HG02610 (cell line): ENCODE data around the gene GLI3.
A peak's percentile ranks its signal among the peaks of the same experiment; 100 is the strongest.

ENCODE experiments used
- ATAC-seq: cut with Tn5 transposase; IDR thresholded peaks from one replicate; pipeline ENCODE4 v1.9.1; 2021; ENCODE audit warnings: mild to moderate bottlenecking, moderate library complexity; ENCODE audit not compliant: unreplicated experiment

GLI3 gene

DNA sequence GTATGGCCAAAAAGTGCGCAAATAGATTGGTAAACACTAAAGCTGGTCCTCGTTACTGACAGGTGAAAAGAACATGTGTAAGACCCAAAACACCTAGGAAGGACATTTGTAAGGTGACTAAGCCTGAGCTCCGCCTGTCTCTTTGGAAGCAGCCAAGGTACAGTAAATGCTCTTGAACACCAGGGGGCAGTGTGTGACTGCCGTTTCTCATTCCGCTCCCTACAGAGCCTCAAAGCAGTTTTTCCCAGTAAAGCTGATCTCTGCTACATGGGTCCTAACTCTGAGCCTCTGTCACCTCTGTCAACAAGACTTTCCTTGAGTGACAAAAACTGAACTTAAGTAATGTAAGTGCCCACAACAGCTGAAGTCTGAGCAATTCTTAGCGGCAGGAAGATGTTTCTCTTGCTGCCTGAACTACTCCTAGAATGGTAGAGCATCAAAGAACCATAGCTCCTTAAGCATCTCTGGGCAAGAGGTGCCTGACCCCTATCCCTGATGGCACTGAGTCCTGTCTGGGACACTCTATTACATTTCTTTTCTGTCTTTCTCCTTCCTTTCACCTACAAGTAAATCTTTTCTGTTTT is 296.2 kb downstream of the GLI3 start:
- peak; percentile 83 for ATAC-seq

DNA sequence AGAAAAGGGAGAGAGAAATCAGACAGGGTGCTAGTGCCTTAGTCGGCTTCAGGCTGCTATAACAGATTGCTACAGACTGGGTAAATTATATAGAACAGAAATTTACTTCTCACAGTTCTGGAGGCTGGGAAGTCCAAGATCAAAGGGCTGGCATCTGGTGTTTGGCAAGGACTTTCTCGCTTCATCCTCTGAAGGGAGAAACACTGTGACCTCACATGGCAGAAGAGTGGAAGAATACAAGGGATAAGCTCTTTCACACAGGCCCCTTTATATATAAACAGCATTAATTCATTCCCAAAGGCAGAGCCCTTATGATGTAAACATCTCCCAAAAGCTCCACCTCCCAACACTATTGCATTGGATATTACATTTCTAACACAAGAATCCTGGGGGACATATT is 298.6 kb downstream of the GLI3 start:
- ATAC-seq: no peak

DNA sequence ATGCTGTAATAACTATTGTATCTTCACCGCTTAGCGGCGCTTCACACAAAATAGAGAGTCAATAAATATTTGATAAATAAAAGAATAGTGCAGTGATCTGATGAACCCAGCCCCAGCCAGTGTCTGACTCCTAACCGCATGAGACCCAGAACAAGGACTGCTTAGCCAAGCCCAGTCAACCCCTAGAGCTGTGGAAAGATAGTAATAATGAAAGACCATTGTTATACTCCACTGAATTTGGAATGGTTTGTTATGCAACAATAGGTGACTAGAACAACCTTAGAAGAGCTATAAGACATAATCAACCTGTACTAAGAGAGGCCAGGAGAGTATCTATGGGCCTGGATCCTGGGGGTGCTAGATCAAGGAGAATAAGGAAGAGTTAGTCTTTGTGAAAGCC is 303.6 kb downstream of the GLI3 start:
- ATAC-seq: peak; percentile 75

DNA sequence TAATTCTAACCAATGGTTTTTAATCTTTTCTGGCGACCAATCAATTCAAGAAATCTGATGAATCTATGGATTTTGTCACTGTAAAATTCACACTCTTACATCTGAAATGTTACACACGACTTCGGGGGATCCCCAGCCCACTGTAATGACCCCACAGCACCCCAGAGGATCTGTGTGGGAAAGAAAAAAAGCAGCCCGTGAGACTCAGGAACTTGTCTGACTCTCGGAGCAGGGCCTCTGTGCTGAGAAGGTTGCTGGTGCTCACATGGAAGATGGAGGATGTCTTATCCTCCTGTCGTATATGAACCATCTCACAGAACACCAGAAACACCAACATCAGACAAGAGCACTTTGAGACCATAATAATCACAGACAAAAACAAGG is 305.8 kb downstream of the GLI3 start:
- no peak for ATAC-seq

DNA sequence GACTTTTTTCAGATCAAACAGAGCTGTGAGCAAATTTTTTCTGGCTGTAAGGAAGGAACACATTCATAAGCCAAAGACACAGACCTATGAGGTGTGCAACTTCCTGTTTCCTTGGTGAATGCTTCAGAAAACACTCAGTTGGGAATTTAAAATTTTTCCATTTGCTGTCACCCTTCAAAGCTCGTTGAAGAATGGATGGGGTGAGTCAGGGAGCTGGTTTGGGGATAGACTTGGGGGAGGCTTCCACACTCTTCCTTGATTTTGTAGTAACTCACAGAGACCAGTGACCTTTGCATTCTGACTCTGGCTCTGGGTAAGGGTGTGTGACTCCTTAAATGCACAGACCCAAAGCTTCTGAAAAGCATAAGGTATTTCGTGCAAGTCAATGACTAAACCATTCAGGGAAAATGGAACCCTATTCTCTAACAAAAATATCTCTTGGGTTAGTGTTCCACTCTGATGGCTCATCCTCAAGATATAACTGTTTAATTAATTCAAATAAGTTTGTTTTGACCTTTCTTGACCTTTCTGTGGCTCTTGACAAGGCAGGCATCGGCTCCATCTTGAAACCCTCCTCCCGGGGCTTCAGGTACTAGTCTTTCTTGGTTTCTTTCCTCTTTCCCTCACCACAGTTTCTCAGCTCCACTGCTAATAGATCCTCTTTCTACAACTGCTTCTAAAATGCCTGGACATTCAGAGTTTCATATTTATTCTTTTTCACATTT is 306.3 kb downstream of the GLI3 start:
- ATAC-seq: no peak

DNA sequence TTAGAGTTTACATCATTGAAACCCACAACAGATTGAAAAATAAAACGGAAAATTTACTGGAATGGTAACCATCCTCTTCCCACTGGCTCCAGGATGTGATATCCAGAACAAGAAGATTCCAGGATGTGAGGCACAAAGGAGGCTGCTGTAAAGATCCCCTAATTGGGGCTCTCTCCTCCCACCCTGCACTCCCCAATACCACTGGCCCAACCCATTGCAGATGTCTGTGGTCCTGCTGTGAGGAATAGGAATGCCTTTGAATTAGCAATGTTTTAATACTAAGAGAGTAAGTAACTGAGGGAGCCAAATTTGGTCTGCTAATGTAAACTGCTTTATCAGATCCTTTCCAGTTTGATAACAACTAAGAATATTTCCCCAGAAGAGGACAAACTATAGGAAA is 308.2 kb downstream of the GLI3 start:
- no peak for ATAC-seq

DNA sequence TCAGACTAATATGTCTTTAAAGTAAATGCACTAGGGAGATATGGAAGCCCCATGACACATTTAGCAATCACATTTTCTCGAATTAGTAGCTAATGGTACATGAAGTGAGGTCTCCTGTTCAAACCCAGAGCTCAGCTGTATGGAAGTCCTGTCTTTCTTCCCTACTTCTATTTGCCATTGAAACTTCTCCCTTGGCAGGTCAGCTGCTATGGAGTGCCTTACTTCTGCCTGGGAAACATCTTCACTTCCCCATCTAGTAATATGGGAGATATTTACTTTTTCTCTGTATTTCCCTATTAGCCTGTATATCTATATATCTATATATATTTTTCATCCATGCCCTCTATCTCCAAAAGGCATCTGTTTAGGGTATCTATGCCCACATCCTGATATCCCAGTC is 308.8 kb downstream of the GLI3 start:
- no peak for ATAC-seq

DNA sequence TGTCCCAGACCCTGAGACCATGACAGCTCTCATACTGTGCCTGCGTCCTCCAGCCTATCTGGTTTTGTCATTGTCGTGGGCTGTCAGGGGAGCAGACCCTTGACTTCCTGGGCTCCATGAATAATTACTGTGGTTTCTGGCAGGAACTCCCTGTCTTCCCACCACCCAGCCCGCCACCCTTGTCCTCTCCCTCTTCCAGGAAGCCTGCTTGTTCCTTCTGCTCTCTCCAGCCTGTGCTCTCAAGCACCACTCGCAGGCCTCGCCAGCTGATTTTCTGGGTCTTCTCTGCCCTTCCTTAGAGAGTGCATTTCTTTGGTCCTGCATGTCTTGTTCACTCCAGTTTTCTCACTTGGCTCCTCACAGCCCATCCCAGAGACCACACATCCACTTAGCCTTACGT is 309.6 kb downstream of the GLI3 start:
- ATAC-seq: no peak

DNA sequence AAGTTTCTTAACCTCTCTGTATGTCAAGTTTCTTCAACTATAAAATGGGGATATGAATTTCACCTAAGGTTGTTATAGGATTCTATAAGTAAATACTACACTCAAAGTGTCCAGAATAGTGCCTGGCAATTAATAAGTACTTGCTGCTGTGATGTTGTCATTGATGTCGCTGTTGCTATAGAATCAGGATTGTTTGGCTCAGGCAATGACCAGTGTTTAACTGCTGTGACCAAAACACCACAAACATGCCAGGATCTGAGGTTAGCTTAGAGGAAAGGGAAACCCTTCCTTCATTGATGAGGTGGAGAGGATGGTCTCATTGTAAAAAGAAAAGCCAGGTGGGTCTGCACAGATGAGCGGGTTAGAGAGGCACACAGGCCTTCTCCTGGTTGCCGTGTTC is 311.1 kb downstream of the GLI3 start:
- ATAC-seq: no peak

DNA sequence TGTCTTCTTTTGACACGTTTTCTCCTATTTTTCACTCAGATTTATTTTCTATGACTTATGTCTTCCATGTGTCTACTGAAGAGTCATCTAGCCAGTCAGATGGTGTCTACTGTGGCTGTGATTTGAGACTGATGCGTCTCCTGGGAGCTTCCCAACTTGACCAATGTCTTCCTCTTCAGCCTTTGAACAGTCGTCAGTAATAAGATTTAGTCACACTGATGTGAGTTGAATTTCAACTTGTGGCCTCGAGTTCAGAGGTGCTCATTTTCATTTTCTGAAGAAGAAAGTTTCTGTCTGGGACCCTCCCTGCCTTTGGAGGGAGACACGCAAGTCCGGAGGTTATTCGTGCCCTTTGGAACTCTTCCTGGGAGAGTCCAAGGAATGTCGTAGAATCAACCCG is 312.2 kb downstream of the GLI3 start:
- no peak for ATAC-seq

DNA sequence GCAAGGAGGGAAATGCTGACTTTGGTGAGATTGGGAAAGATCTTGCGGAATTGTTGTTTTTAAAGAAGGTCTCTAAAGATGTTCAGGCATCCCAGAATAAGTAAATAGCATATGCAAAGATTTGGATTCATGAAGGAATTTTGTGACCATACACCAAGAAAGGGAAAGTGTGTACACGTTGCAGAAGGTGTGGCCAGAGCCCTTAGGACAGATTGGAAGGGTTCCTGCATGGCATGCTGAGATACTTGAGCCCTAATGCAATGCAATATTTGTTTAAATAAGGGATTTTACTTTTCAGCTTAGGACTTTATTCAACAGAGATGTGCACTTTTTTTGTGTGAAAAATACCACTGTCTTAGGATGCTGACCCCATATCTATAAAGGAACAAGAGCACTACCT is 314.6 kb downstream of the GLI3 start:
- ATAC-seq: no peak

DNA sequence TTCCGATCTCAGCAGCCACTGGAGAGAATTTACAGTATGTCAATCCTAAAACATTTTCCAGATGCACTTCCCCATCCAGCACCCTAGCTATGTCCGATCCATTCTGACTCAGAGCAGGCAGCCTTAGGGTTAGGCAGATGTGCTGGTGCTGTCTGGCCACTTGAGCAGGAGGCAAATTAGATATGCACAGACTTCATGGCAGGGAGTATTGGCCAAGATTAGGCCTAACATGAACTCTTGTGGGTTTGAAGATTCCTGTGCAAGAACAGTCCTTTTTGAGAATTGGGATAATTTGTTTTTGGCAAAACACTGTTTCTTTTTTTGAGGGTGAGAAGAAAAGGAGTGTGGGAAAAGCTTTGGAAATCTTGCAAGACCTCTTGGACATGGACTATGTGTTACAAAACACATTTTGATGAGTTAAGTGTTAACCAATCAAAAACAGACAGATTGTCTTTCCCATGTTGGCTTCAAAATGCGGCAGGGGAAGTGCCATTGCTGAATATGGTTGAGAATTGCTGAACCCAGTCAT is 315.5 kb downstream of the GLI3 start:
- ATAC-seq: no peak

DNA sequence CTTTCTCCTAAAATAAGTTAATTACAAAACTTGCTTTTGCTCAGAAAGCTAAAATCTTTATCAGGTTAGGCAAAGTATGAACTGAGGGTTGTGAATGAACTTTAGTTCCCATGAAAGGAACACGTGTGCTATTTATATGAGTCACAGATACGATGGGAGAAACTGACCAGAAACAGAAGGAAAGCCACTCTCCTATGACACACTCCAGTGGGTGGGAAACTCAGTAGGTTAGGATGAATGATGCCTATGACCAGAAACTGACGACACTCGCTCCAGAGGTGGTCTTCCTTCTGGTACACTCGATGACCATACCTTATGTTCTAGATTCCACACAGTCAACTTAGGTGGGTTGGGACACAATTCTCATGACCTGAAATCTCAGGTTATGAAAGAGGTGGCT is 318.4 kb downstream of the GLI3 start:
- ATAC-seq: no peak

DNA sequence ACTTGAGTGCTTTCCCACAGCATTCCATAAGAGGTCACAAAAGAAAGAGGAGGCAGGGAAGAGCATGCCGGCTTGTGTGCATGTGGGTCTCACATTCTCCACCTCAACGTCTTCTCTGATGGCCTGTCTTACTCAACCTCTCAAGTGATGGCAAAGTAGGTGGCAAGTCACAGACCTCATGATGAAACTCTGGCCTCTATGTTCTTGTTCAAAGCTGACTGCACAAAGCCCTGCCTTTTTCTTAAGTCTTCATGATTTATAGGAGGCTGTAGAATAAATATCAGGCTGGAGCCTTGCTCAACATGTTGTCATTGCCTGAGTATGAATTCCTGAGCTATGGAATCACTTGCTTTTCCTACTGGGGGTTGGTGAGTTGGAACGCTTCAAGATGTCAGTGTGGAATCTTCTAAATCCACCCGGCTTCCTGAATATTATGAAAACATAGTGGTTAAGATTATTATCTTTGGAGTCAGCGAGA is 320.5 kb downstream of the GLI3 start:
- no peak for ATAC-seq

DNA sequence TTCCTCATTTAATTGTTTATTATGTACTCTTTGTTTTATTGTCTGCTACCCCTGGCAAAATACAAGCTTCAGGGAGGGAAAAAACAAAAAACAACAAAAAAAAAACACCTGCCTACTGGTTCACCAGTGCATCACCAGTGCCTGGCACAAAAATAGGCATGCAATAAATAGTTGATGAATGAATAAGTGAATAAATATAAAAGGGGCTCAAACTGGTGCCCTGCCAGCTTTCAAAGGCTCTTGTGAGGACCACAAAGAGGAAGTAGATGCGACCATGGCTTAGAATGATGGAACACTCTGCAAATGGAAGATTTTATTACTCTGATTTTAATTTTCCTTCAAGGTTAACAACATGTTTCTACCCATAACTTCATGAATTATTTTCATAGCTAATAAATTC is 321.1 kb downstream of the GLI3 start:
- no peak for ATAC-seq

DNA sequence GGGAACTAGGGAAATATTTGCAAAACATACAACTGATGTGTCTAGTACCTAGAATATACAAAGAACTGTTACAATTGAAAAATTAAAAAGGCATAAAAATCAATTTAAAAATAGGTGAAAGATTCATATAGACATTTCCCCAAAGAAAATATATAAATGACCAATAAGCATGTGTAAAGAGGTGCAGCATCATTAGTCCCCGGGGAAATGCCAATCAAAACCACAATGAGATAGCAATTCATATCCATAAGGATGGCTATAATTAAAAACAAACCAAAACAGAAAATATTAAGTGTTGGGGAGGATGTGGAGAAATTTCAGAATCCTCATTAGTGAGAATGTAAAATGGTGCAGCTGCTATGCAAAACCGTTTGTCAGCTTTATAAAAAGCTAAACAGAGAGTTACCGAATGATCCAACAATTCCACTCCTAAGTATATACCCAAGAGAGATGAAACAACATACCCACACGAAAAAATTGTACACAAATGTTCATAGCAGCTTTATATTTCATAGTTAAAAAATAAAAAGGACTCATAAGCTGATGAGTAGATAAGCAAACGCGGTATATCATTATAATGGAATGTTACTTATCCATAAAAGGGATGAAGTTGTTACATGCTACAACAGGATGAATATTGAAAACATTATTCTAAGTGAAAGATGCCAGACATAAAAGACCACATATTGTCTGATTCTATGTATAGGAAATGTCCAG is 324.0 kb downstream of the GLI3 start:
- no peak for ATAC-seq

DNA sequence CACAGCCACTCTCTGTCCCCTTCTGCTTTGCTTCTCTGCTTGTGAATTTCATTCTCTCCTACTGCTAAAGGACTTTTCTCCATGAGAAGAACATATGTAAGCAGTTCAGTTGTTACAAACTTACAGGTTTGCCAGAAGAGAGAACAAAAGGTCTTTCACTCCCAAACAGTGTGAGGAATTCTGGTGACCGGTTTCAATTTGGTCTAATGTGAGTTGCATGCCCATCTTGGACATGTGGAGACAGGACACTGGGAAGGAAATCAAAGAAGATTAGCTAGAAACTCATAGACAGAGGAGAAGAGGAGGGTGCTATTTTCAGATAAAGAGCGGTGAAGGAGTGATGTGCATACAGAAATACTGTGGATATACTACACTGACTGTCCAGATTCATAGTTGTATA is 324.6 kb downstream of the GLI3 start:
- no peak for ATAC-seq

DNA sequence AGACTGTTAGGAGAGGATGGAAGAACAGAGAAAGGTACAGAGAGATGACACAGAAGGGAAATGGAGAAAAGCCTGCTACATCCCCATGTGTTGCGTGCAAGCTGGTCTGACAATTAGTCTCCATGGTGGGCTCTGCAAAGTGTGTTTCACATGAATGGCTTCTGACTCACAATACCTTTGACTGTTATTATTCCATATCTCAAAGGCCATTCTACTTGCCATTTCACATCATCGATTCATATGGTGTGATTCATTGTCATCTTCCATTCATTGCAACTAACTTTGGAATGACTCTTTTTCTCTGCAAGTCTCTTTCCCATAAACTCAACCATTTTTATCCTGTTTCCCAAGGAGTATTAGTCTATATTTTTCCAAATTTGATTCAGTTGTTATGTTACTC is 325.2 kb downstream of the GLI3 start:
- ATAC-seq: no peak
